NCI-H1436 (cell line): ENCODE data around the gene ENHO.
"Not testable (repeated sequence)": the region's sequence is repeated elsewhere in the genome, so short reads cannot be mapped to it uniquely, and the experiment has no call there.

Experiments used
- DNase-seq: peaks from one replicate; lab custom pipeline; 2025; lab: John Stamatoyannopoulos, UW

ENHO gene

DNA sequence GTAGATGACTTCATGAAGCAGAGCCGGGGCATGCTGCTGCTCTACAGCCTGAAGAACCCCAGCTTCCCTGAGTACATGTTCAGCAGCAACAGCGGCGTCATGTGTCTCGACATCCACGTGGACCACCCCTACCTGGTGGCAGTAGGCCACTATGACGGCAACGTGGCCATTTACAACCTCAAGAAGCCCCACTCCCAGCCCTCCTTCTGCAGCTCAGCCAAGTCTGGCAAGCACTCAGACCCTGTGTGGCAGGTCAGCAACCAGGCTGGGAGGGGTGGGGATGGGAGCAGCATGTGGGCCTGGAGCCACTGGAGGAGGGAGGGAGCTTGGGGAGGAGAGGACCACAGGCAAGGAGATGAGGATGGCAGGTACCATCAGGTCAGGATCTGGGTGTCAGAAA lies 16.2 kb downstream of the ENHO start:
- no peak for DNase-seq

DNA sequence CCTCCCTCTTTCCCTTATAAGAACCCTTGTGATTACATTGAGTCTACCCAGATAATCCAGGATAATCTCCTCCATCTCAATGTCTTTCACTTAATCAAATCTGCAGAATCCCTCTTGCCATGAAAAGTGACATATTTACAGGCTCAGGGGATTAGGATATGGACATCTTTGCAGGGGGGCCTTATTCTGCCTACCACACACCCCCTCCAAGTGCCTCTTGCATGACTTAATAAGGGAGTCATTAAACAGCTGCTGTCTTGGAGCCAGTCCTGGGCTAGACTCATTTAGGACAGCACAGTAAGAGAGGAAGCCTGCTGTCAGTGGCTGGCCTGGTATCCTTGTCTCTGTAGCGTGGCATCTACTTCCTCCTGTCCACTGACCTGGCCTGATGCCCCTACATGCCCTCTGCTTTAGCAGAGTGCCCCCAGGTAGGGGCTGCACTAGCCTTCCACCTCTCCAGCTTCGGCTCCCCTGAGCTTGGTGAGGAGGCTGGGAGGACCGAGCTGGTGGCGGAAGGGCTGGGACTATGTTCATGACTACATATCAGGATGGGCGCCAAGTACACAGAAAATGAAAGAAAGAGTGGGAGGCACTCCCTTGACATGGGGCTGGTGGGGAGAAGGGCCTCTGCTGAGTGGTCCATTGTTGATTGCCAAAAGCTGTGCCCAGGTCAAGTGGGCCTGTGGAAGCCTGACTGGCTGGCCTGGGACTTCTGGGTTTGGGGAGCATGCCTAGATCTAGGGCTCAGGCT lies 17.2 kb downstream of the ENHO start:
- no peak for DNase-seq

DNA sequence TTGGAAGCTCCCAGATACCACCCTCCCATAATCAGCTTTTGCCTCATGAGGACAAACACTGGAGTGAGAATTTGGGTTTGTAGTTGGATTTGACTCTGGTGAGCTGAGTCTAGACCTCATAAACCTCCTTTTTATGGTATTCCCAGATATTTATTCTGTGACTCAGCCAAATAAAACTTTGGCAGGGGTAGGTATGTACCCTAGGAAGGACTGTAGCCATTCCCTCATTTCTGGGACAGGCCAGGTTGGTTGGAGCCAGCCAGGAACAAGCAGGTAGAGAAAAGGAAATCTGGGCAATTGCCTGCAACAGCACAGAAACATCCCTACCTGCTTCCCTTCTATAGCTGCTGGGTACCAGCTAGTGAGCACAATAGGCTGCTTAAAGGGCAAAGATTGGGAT lies 19.4 kb downstream of the ENHO start:
- no peak for DNase-seq

DNA sequence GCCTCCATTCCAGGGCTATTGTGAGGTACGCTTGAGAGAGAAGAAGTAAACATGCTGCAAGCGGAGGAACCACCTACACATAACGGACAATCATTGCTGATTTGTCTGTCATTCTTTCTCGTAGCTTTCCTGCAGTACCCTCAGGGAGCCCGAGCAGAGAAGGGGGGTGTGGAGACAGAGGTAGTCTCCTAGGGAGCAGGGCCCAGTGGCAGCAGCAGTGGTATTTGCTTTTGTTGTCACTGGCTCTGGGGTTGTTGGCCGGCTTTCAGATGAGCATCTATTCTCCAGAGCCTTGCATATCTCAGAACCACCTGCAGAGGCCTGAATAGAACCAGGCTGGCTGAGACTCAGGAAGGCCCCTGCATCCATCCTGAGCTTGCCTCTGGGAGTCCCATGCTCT lies 19.9 kb downstream of the ENHO start:
- DNase-seq, result no peak

DNA sequence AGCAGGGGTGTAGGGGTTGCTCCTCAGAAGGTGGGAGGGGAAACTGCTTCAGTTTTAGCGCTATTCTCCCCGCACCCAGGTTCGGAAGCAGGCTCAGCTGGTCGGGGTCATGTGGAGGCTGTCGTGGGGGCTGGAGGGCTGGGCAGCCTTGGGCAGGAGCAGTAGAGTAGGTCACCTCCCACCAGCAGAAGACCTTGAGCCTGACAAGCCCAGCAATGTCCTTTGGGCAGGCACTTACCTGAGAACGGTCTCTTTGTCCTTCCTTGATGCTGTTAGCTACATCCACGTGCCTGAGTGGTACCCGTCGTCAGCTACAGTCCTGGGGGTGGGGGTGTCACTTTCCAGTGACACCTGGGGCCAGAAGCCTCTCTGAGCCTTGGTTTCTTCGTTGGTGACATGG lies 20.3 kb downstream of the ENHO start:
- DNase-seq, result no peak

DNA sequence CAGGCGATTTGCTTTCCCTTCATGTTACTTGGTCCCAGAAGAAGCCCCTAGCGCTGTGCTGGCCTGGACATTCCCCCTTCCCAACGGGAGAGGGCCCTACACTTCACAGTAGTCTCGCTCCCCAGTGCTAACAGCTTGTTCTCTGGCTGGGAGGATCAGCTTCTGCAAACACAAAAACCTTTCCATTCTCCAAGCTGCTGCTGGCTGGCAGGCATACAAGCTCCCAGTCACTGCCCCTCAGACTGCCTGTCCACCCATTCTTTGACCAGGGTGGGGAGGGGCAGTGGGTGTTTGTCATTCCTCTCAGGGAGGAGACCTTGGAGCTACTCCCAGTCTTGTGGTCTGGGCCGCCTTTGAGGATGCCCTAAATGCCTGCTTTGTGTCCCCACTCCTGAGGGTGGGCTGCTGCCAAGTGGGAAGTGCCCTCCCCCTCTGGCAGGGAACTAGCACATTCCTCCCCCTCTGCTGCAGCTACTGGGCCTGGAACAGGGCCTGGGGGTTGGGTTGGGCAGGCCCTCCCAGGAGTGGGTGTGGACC lies 20.8 kb downstream of the ENHO start:
- no peak for DNase-seq

DNA sequence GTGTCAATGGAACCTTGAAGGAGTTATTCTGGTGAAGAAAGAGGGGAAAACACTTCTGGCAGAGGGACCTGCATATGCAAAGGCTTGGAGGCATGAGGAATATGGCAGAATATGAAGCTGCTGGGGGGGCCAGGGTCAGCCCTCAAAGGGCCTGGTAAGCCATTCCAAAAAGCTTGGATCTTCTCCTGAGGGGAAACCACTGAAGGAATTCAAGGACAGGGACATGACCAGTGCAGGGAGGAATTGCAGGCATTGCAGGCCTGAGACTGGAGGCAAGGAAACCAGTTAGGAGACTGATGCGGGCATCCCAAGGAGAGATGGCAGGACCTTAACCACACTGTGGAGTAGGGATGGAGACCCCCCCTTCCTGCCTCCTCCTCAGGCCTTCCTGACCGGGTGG lies 21.4 kb downstream of the ENHO start:
- DNase-seq, result no peak

DNA sequence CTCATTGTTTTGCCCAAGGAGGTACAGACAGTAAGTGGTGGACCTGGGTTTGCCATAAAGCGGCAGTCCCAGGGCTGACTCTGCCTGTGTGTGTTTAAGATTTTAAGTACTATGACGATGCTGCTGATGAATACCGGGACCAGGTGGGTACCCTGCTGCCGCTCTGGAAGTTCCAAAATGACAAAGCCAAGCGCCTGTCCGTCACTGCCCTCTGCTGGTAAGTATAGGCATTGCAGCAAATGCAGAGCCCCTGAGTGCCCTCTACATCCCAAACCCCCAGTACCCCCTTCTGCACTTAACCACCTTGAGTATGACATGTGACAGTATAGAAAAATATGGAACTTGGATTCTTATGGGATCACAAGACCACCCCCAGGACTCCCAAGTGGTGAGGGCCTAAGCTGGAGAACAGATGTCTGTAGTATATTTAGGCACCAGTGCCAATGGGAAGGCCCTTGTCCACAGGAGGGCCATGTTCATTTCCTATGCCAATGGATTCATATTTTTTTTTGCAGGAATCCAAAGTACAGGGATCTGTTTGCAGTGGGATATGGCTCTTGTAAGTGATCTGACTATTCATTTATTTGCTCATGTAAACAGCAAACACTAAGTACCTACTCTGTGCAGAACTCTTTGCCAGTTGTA lies 22.0 kb downstream of the ENHO start:
- peak; percentile 57 for DNase-seq

DNA sequence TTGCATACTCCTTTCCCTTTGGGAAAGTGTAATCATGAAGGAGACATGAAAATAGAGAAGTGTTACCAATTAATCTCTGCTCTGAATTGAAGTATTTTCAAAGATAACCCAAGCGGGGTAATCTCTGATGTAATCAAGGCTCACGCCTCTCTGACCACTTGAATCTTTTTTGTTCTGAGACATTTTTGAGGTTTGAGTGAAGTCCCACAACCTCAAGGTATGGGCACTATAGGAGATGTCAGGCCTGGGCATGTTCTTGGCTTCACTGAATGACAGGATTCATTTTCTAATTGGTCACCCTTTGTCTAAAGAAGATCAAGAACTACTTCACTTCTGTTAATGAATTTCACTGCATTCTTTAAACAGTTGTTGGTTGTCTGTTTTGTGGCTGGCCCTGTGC lies 23.7 kb downstream of the ENHO start:
- DNase-seq, result no peak

DNA sequence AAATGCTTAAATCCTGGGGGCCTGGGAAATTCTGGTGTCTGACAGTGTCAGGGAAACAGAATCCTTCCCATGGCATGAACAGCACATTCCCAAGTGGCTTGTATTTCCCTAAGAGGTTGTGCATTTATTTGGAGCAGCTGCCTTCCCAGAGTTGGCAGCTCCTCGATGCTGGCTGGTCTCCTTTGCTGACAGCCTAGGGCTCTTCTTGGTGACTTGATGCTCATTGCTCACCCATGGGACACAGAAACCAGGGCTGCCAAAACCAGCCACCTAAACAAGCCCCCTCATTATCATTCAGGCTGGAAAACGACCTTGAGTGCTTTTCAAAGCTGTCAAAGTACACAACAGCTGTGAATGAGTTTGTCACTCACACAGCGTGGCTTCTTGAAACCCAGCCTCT lies 24.2 kb downstream of the ENHO start:
- peak; percentile 31 for DNase-seq

DNA sequence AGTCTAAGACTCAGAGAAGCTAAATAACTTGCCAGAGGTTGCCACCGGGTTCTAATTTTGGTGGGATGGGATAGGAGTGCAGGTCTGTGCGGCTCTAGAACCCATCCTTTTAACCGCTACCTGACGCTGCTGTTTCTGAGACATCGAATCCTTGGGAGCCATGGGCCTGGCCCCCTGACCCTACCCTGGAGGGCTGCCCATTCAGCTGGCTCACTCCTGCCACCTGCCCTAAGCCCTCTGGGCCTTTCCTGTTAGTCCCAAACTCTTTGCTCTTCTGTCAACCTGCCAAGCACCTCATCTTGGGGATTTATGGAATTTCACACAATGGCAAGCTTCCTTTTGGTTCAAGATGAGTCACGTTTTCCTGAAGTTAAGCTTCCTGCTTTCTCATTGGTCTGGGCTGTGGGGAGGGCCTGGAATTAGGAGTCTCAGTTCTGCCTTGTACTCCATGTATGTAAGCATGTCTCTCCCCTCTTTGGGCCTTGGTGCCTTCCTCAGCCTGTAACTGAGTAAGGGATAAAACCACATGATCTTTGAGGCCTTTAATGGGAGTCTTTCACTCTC lies 26.6 kb downstream of the ENHO start:
- DNase-seq, result no peak

DNA sequence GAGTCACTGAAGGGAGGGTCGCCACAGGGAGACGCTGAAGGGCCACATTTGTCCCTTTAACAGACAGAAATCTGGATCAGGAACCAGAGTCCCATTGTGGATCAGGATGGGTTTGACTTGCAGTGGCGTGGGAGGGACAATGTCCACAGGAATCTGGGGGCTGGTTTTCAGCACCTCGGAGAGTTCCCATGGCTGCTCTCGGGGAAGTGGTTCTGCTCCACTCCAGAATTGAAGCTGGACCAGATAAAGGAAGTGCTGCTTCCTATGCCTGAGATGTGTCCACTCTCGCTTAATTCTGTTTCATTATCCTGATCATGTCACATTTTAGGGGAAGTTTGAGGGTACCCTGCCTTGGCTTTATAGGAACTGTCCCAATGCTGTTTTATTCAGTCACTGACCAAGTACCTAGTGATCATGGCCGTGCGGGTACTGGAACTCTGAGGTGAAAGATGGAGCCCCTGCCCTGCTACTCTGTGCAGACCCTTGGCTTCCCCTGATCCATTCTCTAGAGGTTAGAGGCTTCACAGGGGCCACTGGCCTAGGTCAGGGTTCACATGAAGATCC lies 28.7 kb downstream of the ENHO start:
- no peak for DNase-seq

DNA sequence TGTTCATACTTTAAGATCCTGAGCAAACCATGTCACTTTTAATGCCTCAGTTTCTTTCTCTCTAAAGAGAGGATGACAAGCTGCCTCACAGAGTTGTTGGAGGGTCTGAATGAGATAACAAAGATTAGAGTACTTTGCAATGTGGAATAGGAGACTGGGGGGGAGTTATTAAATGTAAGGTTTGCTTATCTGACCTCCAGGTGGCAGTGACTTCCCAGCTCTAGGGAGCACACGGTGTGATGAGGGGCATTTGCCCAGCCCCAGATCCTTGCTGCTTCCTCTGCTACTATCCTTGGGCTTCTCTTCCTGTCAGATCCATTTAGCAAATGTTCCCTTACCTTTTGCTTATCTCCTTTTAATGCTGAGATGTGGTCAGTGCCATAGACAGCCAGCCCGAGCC lies 30.7 kb downstream of the ENHO start:
- DNase-seq, result no peak

DNA sequence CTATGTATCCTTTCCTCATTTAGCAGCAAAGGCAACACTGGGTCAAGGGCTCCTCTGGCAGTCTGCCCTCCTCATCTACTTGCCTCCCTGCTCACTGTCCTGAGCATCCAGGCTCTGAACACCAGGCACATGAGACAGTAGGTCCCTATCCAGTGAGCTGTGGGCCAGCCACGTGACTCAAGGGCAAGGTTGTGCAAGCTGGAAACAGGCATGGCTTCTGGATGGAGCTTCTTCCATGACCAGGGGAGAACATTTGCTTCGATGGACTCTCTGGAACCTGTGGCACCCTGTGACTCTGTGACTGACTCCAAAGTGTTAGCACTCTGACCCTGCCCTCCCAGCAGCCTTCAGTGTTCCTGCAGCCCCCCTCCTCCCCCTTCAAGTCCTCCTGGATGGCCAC lies 31.2 kb downstream of the ENHO start:
- DNase-seq, result no peak

DNA sequence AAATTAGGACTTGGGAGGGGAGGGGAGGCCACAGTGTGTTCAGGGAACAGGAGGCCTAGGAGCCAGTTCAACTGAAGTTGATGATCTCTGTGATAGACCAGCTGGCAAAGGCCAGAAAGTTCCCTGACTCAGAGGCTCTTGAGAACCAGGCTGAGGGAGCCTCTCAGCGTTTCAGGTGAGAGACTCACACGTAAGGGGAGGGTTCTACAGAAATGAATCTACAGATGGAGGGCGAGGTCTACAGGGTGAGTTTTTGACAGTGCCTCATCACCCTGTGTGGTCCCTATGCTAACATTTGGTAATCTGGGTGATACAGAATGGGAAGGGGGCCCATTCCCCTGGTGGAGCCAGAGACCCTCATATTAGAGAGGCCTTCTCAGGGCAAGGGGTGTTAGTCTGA lies 32.0 kb downstream of the ENHO start:
- DNase-seq, result no peak

DNA sequence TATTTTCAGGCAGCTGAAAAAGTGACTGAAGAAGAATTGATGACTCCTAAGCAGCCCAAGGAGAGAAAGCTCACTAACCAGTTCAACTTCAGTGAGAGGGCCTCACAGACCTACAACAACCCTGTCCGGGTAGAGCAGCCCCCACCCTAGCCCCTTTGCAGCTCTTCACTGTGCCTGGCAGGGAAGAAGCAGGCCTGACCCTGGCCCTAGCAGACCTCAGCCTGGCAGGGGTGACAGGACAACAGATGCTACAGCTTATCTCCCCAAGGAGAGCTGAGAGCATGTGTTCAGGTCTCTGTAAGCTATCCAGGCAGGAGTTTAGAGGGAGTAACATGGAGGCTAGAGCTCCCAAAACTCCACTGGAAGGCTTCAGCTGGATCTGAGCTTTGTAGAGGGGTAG lies 32.4 kb downstream of the ENHO start:
- no peak for DNase-seq

DNA sequence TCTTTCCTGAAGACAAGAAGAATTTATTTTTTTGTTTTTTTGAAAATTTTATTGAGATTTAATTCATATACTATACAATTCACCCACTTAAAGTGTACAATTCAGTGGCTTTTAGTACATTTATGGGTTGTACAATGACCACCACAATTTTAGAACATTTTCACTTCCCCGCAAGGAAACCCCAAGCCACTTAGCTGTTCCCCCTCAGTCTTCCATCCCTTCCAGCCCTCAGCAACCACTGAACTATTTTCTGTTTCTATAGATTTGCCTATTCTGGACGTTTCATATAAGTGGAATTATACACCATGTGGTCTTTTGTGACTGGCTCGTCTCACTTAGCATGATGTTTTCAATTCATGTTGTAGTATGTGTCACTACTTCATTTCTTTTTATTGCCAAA lies 36.2 kb downstream of the ENHO start:
- DNase-seq, result no peak

DNA sequence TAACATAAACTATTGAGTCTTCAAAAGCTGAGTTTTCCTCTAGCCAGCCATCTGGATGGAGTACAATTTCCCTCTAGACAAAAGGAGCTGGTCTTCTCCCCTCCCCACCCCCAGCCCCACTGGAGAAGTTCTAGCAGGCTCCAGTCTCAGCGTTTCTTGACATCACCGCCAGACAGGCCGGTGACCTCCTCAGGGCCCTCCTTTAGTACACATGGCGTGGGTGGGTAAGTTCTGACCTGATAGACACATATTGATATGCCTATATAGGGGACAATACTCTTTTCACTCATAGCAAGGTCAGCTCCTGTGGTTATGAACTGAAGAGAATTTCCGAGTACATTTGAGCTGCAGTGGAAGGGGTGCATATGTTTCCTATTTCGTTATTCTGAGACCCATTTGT lies 37.0 kb downstream of the ENHO start:
- no peak for DNase-seq

DNA sequence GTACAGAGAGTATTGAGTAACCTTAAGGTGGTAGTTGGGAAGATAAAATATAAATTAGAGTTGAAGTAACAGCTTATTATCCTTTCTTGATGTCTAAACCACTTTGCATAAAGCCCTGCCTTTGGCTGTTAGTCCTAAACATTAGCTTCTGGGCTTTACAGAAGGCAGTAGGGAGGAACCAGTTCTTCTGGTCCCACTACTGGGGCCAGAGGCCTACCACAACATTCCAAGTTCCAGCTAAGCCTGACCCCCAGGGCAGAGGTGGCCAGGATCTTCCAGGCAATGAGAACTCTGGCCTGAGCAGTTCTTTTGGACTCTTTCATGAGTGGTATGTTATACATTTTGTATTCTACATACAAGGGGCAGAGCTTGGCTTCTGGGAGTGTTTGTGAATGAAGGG lies 38.1 kb downstream of the ENHO start:
- no peak for DNase-seq

DNA sequence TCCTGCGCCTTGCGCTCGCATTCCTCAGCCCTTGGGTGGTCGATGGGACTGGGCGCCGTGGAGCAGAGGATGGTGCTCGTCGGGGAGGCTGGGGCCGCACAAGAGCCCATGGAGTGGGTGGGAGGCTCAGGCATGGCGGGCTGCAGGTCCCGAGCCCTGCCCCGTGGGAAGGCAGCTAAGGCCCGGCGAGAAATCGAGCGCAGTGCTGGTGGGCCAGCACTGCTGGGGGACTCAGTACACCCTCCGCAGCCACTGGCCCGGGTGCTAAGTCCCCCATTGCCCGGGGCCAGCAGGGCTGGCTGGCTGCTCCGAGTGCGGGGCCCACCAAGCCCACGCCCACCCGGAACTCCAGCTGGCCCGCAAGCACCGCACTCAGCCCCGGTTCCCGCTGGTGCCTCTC lies 40.0 kb downstream of the ENHO start:
- DNase-seq, result not testable (repeated sequence)

DNA sequence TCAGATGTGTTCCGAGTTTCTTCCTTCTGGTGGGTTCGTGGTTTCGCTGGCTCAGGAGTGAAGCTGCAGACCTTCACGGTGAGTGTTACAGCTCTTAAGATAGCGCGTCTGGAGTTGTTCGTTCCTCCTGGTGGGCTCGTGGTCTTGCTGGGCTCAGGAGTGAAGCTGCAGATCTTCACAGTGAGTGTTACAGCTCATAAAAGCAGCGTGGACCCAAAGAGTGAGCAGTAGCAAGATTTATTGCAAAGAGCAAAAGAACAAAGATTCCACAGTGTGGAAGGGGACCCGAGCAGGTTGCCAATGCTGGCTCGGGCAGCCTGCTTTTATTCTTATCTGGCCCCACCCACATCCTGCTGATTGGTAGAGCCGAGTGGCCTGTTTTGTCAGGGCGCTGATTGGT lies 41.2 kb downstream of the ENHO start:
- DNase-seq, result not testable (repeated sequence)

DNA sequence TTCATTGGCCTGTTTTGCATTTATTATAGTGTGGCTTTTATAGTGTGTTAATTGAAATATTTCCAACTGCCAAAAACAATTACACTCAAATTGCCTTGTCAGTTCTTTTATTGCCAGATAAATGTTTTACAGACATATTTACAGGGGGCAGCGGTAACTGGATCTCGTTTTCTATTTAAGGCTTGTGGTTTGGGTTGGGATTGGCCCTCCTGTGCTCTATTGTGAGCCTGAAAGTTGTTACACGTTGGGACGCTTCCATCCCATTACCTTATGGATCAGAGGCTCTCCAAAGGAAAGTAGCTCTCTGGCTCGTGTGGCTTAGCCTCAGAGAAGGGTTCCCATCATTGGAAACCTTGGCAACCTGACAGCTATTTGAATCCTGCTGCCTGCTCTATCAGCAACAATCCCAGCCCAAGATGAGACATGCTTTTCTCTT lies 43.3 kb downstream of the ENHO start:
- DNase-seq, result no peak

DNA sequence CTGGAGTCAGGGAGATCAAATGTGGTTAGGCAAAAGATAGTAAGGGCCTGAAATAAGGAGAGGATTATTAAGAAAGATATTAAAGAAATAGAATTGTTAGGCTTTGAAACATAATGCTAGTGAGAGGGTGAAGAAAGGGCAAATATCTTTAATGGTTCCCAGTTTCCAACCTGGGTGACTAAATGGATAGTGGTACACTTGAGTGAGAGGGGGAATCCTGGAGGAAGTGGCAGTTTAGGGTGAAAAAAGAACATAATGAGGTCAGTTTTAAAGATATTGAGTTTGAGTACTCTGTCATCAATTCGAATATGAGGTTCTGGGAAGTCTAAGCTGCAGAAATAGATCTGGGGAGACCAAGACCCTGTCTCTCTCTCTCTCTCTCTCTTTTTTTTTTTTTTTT lies 45.2 kb downstream of the ENHO start:
- no peak for DNase-seq
